ENCODE measurements around the gene LIM2. TPM values are rescaled to one million over a fixed set of nuclear protein-coding genes. Genes with fewer than 3 reads are reported as not detected.

The LIM2 gene
- total RNA-seq, 1 experiment from 2014 or later = not detected

- no peak for DNase-seq
- BruUV-seq (replicated peaks) = no TSS peak
- no peak for TF ChIP-seq CTCF (IDR thresholded peaks at IDR 0.05; ENCODE audit: unreplicated experiment)
- Mint-ChIP-seq H3K4me1 (ENCODE audit: low read depth, unreplicated experiment) (no peaks in the 10 kb centered on the region), H3K36me3 (ENCODE audit: insufficient read depth, unreplicated experiment) (peaks cover 16% of the 10 kb centered on the region), H3K27me3 (ENCODE audit: unreplicated experiment) (no peaks in the 10 kb centered on the region), H3K4me3 (ENCODE audit: low read depth, unreplicated experiment) (no peak overlapping the region), H3K27ac (ENCODE audit: unreplicated experiment) (no peak overlapping the region), H3K9me3 (ENCODE audit: low read depth, unreplicated experiment) (no peaks in the 10 kb centered on the region)
- CTCF ChIA-PET = no interaction called here
- intact Hi-C loops (cut with micrococcal nuclease; ENCODE audit: unreplicated experiment) = no loop called here
These were observed 31.5 kb downstream of the LIM2 start for GRCh38 chr19:51356159-51356801.

GRCh38 chr19:51354742-51355148 is 33.0 kb downstream of the LIM2 start:
- intact Hi-C loops (cut with micrococcal nuclease; ENCODE audit: unreplicated experiment) = no loop called here
- no peaks in the 10 kb centered on the region for H3K27me3 Mint-ChIP-seq (ENCODE audit: unreplicated experiment)
- H3K36me3 Mint-ChIP-seq (ENCODE audit: insufficient read depth, unreplicated experiment) = peaks cover 25% of the 10 kb centered on the region
- no peak for DNase-seq
- CTCF ChIA-PET = interaction anchor here (0.5 to 1.1 kb wide), 3 partner anchors 39 to 306 kb away, joined by 3 to 6 read pairs (median 4); no protein-coding TSS in a partner anchor
- H3K4me3 Mint-ChIP-seq (ENCODE audit: low read depth, unreplicated experiment) = no peak overlapping the region
- TF ChIP-seq CTCF (IDR thresholded peaks at IDR 0.05; ENCODE audit: unreplicated experiment) = no peak
- BruUV-seq (replicated peaks) = no TSS peak
- no peaks in the 10 kb centered on the region for H3K9me3 Mint-ChIP-seq (ENCODE audit: low read depth, unreplicated experiment)
- no peaks in the 10 kb centered on the region for H3K4me1 Mint-ChIP-seq (ENCODE audit: low read depth, unreplicated experiment)
- peak overlapping the region; percentile 18 for H3K27ac Mint-ChIP-seq (ENCODE audit: unreplicated experiment)

GRCh38 chr19:51354103-51354741 is 33.6 kb downstream of the LIM2 start:
- peaks cover 30% of the 10 kb centered on the region for H3K36me3 Mint-ChIP-seq (ENCODE audit: insufficient read depth, unreplicated experiment)
- intact Hi-C loops (cut with micrococcal nuclease; ENCODE audit: unreplicated experiment) = no loop called here
- H3K27me3 Mint-ChIP-seq (ENCODE audit: unreplicated experiment) = no peaks in the 10 kb centered on the region
- H3K27ac Mint-ChIP-seq (ENCODE audit: unreplicated experiment) = peak overlapping the region; percentile 18
- no TSS peak for BruUV-seq (replicated peaks)
- no peak overlapping the region for H3K4me3 Mint-ChIP-seq (ENCODE audit: low read depth, unreplicated experiment)
- H3K9me3 Mint-ChIP-seq (ENCODE audit: low read depth, unreplicated experiment) = no peaks in the 10 kb centered on the region
- TF ChIP-seq CTCF (IDR thresholded peaks at IDR 0.05; ENCODE audit: unreplicated experiment) = no peak
- H3K4me1 Mint-ChIP-seq (ENCODE audit: low read depth, unreplicated experiment) = no peaks in the 10 kb centered on the region
- CTCF ChIA-PET = interaction anchor here (1.0 to 1.1 kb wide), 2 partner anchors 40 to 79 kb away, joined by 3 to 6 read pairs; no protein-coding TSS in a partner anchor
- DNase-seq = no peak

GRCh38 chr19:51352783-51353360 is 34.9 kb downstream of the LIM2 start:
- Mint-ChIP-seq H3K27me3 (ENCODE audit: unreplicated experiment) (no peaks in the 10 kb centered on the region), H3K4me1 (ENCODE audit: low read depth, unreplicated experiment) (peaks cover 2% of the 10 kb centered on the region), H3K36me3 (ENCODE audit: insufficient read depth, unreplicated experiment) (peaks cover 31% of the 10 kb centered on the region), H3K9me3 (ENCODE audit: low read depth, unreplicated experiment) (no peaks in the 10 kb centered on the region), H3K4me3 (ENCODE audit: low read depth, unreplicated experiment) (no peak overlapping the region), H3K27ac (ENCODE audit: unreplicated experiment) (no peak overlapping the region)
- DNase-seq = no peak
- no peak for TF ChIP-seq CTCF (IDR thresholded peaks at IDR 0.05; ENCODE audit: unreplicated experiment)
- BruUV-seq (replicated peaks) = no TSS peak
- CTCF ChIA-PET = interaction anchor here (0.6 to 0.7 kb wide), 2 partner anchors 35 to 54 kb away, joined by 3 to 5 read pairs; no protein-coding TSS in a partner anchor
- intact Hi-C loops (cut with micrococcal nuclease; ENCODE audit: unreplicated experiment) = no loop called here

Data from Calu3 (cell line).